IPS-NIHi7 (cell line): Measurements from ENCODE around the gene AP1M1.
"Not testable (repeated sequence)": the region's sequence is repeated elsewhere in the genome, so short reads cannot be mapped to it uniquely, and the experiment has no call there.

Experiments used
- DNase-seq: peaks from one replicate; pipeline ENCODE4 v3.0.0; 2012; ENCODE audit warnings: mixed read lengths; ENCODE audit errors: extremely low spot score

AP1M1 gene

DNA sequence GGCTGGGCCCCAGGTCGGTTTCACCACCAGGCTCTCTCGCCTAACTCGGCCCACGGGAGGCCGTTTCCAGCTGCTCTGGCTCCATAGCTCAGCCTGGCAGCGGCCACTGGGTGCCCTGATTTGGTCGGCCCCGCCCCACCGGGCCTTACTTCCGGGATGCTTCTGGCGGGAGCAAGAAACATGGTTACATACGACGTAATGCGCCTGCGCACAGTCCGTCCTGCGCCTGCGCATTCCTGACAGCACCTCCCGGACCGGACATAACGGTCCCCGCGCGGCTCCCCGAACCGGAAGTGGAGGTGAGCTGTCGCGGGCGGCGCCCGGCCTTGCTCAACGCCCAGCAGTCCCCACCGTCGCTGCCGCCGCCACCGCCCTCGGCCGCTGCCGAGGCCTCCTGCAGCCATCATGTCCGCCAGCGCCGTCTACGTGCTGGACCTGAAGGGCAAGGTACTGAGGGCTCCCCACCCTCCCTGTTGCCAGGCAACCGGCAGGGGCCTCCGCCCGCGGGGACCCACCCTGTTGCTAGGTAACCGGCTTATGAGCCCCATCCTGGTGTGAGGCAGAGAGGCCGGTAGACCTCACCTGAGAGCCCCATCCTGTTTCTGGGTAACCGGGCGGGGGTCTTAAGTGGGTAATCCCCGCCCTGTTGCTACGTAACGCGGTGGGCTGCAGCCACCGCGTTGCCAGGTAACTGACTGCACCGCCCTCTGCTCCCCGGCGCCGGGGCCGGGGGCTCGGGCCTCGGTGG, at the start of gene AP1M1:
TSS of gene AP1M1 (plus strand) at position 290 of the 748 bp plus-strand sequence. CDS start at position 406, 116 bp downstream.
- peak; percentile 99 for DNase-seq

- DNase-seq = no peak
These were observed 49.1 kb upstream of the AP1M1 start for GRCh38 chr19:16148443-16149229.

DNA sequence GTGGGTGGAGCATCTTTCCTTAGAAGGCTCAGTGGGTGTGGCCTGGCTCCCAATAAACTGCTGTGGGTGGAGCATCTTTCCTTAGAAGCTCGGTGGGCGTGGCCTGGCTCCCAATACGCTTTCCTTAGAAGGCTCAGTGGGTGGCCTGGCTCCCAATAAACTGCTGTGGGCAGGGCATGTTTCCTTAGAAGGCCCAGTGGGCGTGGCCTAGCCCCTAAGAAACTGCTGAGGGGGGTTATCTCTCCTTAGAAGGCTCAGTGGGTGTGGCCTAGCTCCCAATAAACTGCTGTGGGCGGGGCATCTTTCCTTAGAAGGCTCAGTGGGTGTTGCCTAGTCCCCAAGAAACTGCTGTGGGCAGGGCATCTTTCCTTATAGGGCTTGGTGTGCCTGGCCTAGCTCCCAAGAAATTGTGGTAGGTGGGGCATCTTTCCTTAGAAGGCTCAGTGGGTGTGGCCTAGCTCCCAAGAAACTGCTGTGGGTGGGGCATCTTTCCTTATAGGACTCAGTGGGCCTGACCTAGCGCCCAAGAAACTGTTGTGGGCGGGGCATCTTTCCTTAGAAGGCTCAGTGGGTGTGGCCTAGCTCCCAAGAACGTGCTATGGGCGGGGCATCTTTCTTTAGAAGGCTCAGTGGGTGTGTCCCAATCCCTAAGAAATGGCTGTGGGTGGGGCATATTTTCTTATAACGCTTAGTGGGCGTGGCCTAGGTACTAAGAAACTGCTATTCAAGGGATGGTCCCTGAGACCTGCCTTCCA, 44.0 kb upstream of the AP1M1 start:
- no peak for DNase-seq

GRCh38 chr19:16154557-16154956, 43.2 kb upstream of the AP1M1 start:
- no peak for DNase-seq

- DNase-seq = no peak
These were observed 42.6 kb upstream of the AP1M1 start for GRCh38 chr19:16155128-16155527.

DNA sequence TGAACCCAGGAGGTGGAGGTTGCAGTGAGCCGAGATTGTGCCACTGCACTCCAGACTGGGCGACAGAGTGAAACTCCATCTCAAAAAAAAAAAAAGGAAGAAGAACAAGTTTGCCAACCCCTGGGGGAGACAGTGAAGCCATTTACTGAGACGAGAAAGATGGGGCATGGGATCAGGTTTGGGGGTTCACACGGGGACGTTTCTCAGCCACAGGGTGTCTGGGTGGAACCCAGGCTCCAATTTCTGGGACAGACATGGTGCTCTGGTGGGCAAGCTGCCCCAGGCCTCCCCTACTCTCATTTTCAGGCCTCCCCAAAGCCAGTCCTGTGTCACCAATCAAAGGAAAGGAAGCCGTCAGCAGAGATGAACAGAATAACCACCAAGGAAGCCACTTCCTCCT, 40.8 kb upstream of the AP1M1 start:
- DNase-seq = no peak

DNA sequence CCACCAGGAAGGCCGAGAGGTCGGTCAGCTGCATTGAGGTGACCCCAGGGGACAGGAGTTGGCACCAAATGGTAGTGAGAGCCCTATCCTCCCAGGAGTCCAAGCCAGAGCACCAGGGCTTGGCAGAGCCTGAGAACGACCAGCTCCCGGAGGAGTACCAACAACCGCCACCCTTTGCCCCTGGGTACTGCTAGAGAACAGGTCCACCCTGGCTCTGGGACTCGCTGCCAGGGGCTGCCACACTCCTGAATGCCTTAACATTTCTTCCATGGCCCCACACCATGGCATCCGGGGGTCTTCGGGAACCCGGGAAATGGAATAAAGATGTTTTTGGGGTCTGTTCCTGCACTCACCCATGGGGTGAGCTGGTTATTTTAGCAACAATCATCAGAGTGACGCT, 40.1 kb upstream of the AP1M1 start:
- no peak for DNase-seq

- DNase-seq = no peak
These were observed 38.1 kb upstream of the AP1M1 start for GRCh38 chr19:16159655-16160054.

DNA sequence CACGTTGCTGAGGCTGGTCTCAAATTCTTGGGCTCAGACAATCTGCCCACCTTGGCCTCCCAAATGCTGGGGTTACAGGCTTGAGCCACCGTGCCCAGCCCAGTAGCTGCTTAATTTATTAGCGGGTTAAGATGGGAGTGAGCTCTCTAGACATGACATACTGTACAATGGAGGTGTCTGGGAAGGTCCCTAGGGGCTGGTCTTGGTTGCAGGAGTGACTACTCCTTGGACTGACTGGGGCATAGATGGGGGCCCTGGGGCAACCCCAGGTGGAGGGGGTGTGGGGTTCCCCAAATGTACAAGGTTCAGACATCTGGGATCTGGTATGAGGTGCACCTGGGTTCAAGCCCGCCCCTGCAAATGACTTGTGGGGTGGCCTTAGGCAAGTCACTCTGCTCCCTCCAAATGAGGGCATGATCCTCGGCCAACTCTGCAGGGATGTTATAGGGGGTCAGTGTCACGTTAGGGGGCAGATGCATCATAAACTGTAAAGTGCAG, 37.2 kb upstream of the AP1M1 start:
- no peak for DNase-seq

GRCh38 chr19:16160943-16161560, 36.7 kb upstream of the AP1M1 start:
- DNase-seq = no peak

GRCh38 chr19:16161840-16162239, 35.9 kb upstream of the AP1M1 start:
- no peak for DNase-seq

DNA sequence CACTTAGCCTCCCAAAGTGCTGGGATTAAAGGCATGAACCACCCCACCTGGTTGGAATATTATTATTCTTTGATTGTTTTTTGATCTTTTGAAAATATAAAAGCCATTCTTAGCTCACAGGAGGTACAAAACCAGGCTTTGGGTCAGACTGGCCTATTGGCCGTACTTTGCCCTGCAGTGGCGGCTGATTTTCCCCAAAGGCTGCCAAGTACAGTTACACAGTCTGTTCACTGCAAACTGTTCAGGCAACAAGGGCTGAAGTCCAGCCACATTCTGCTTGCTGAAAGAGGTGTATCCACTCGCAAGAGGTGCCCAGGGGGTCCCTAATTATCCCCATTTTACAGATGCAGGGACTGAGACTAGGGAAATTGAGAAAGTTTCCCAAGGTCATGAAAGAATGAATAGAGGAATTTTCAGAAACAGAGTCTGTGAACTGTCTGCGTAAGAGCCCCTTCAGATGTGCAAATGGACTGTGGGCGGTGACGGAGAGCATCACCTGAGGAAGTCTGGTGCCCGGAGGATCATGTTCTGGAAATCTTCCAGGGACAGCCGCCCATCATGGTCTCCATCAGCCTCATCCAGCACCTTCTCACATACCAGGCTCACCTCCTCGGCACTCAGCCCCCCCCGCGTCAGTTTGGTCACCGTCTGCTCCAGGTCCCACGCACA, 33.4 kb upstream of the AP1M1 start:
- DNase-seq = no peak

GRCh38 chr19:16166417-16166816, 31.3 kb upstream of the AP1M1 start:
- DNase-seq = no peak

- no peak for DNase-seq
These were observed 30.7 kb upstream of the AP1M1 start for GRCh38 chr19:16167055-16167454.

DNA sequence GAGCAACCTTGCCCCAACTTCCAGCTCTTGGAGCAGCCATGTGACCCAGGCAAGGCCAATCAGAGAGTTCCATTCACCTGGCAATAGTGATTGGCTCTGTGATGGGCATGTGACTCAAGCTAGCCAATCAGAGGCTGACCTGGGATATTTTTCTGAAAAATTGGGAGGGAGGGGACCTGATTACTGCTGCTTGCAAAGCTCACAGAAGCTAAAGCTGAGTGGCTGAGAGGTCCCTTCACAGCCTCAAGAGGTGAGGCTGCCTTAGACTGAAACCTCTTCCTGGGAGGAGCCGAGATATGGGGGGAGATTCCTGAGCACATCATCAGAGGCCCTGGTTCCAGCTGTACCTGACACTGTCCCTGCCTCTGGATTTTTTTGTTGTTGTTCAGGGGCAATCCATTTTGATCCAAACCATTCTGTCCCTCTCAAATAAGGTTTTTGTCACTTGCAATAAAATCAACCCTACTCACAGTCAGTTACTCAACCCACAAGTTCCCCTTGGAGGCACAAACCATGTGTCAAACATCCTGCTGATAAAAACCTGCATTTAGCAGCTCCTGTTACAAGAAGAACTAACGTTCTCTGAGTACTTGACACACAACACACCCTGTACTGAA, 29.1 kb upstream of the AP1M1 start:
- DNase-seq = no peak

DNA sequence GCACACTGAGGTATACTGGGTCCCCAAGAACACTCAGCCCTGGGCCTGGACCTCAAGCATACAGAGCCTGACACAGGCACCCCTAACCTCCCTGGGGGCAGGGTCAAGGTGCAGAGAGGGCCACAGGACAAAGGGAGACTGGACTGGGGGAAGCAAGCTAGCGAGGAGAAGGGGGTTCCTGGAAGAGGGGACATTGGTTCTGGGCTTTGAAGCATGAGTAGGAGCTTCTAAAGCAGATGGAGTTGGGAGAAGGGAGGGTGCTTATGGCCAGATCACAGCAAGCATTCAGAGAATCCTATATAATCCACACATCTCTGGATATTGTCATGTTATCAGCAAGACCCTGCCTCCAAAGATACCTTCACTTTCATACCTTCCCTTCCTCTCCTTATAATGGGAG, 27.6 kb upstream of the AP1M1 start:
- no peak for DNase-seq

GRCh38 chr19:16175954-16176353, 21.8 kb upstream of the AP1M1 start:
- DNase-seq = no peak

GRCh38 chr19:16178866-16179265, 18.8 kb upstream of the AP1M1 start:
- not testable (repeated sequence) for DNase-seq

DNA sequence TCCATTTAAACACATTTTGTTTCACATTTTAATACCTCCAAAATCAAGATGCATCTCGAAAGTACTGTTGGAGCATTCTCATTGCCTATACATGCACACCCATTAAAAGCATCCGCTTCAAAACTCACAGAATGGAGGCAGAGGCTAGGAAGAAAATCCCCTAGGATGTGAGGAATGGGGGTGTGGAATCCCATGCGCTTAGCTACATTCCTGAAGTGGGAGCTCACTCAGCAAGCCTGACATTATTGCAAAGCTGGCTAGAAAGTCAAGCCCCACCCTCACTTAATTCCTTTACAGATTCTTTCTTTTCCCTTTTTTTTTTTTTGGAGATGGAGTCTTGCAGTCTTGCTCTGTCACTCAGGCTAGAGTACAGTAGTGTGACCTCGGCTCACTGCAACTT, 17.1 kb upstream of the AP1M1 start:
- DNase-seq = peak; percentile 50

DNA sequence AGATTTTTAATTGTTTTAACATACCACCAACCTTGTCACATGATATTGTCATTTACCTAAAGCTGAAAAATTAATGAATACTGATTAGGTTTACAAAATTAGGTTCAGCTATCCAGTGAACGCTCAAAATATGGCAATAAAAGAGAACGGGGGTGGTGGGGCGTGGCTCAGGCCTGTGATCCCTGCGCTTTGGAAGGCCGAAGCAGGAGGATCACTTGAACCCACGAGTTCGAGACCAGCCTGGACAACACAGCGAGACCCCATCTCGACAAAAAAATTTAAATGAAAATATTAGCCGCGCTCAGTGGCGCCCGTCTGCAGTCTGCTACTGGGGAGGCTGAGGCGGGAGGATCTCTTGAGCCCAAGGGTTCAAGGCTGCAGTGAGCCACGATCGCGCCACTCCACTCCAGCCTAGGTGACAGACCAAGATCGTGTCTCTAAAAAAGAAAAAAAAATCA, 13.0 kb upstream of the AP1M1 start:
- DNase-seq = no peak
